HepG2 (cell line): ENCODE results near the gene LINC00632. TPM values are rescaled to one million over a fixed set of nuclear protein-coding genes. Genes with fewer than 3 reads are reported as not detected.

ENCODE experiments used
- ATAC-seq: fragments of 200-7000 bp; cut with Tn5 transposase; 3 replicates; pipeline ENCODE4 v1.9.1; 2020; ENCODE audit warnings: mild to moderate bottlenecking, moderate library complexity
- BruUV-seq: library from RNA; stranded (reverse); fragments of 400-500 nt; replicated peaks from 2 replicates; lab custom pipeline; 2021; lab: Mats Ljungman, UMichigan
- CTCF ChIA-PET: fragments of 300-600 bp; formaldehyde crosslinking; extraction: SDS; loops from one replicate; lab custom pipeline; 2021; ENCODE audit warnings: low total read pairs, inconsistent platforms, low intra/inter-chr PET ratio; lab: Yijun Ruan, JAX
- POLR2A ChIA-PET: fragments of 350-600 bp; sonication (Branson Sonifier 250); formaldehyde crosslinking; loops from one replicate; lab custom pipeline; 2020; ENCODE audit warnings: antibody characterized with exemption, inconsistent platforms; lab: Yijun Ruan, JAX
- DNase-seq: peaks from one replicate; pipeline ENCODE4 v3.0.0-alpha.2; 2015; ENCODE audit warnings: low spot score
- FAIRE-seq: peaks from 3 replicates; lab custom pipeline; 2011; peaks lifted over from hg19 to GRCh38; lab: Jason Lieb, UNC
- H2AFZ ChIP-seq: one replicate; pipeline ENCODE4 v1.6.1; 2011; ENCODE audit warnings: low read length, inconsistent platforms
- H3K27ac ChIP-seq: fragments of 300-600 bp; 3 replicates; pipeline ENCODE4 v1.8.0; 2011; ENCODE audit warnings: mixed run types, mild to moderate bottlenecking, mixed read lengths, low read length, inconsistent platforms; ENCODE audit not compliant: insufficient read depth; ENCODE audit errors: extremely low read length
- H3K27me3 ChIP-seq, 2 experiments: fragments of 200-600 bp in 1 of 2; 2 replicates in 1 of 2; 3 replicates in 1 of 2; pipeline versions ENCODE4 v1.6.0 to v1.8.0; 2011; ENCODE audit warnings: low read length in 2 of 2, mild to moderate bottlenecking in 2 of 2, moderate library complexity in 2 of 2, inconsistent platforms in 1 of 2; ENCODE audit not compliant: insufficient read depth in 2 of 2, control insufficient read depth in 1 of 2
- H3K36me3 ChIP-seq, 2 experiments: fragments of 200-600 bp in 1 of 2; replicated peaks in 1 of 2; 2 replicates in 1 of 2; 3 replicates in 1 of 2; pipeline versions ENCODE4 v1.5.1 to v1.8.0; 2011; ENCODE audit warnings: low read length in 2 of 2, inconsistent platforms in 1 of 2; ENCODE audit not compliant: insufficient read depth in 2 of 2, control insufficient read depth in 1 of 2
- H3K4me1 ChIP-seq: 2 replicates; pipeline ENCODE4 v1.5.1; 2012; ENCODE audit warnings: low read length, inconsistent platforms; ENCODE audit not compliant: insufficient read depth
- H3K4me2 ChIP-seq: 2 replicates; pipeline ENCODE4 v1.6.0; 2011; ENCODE audit warnings: low read depth, low read length, inconsistent platforms
- H3K4me3 ChIP-seq, 3 experiments: fragments of 200-600 bp in 1 of 3; sonication (generic), shearing (Covaris generic) in 1 of 3; replicated peaks in 1 of 3; 2 replicates each; pipeline ENCODE4 v1.5.1; 2011 to 2016; ENCODE audit warnings: low read length in 3 of 3, inconsistent platforms in 2 of 3, low read depth in 2 of 3, mild to moderate bottlenecking in 2 of 3, control low read depth in 1 of 3, mixed read lengths in 1 of 3; ENCODE audit not compliant: insufficient read depth in 1 of 3
- H3K79me2 ChIP-seq: one replicate; pipeline ENCODE4 v1.6.1; 2011; ENCODE audit warnings: low read length, inconsistent platforms; ENCODE audit not compliant: insufficient read depth
- H3K9ac ChIP-seq: 2 replicates; pipeline ENCODE4 v1.6.0; 2011; ENCODE audit warnings: mild to moderate bottlenecking, low read depth, low read length, inconsistent platforms; ENCODE audit not compliant: insufficient read depth
- H3K9me3 ChIP-seq: 2 replicates; pipeline ENCODE4 v1.5.1; 2012; ENCODE audit warnings: mild to moderate bottlenecking, low read length
- H4K20me1 ChIP-seq: 2 replicates; pipeline ENCODE4 v1.6.0; 2011; ENCODE audit warnings: inconsistent platforms, mild to moderate bottlenecking, low read length, moderate library complexity; ENCODE audit not compliant: insufficient read depth
- GPN1 ChIP-seq: sonication (generic); formaldehyde crosslinking; IDR thresholded peaks from 2 replicates; pipeline ENCODE4 v1.5.1; 2020; ENCODE audit warnings: missing genetic modification reagents, borderline replicate concordance
- KAT2B ChIP-seq: fragments of 150-350 bp; IDR thresholded peaks from 2 replicates; pipeline ENCODE4 v1.6.1; 2014; ENCODE audit warnings: low read depth, low read length, borderline replicate concordance
- KLF13 ChIP-seq: sonication (generic); formaldehyde crosslinking; IDR thresholded peaks from 2 replicates; pipeline ENCODE4 v1.4.0; 2020; ENCODE audit warnings: mild to moderate bottlenecking, missing genetic modification reagents
- MYPOP ChIP-seq: sonication (generic); formaldehyde crosslinking; IDR thresholded peaks from 2 replicates; pipeline ENCODE4 v1.8.1; 2023; ENCODE audit warnings: mild to moderate bottlenecking, moderate library complexity, missing genetic modification reagents
- NR2F1 ChIP-seq, 2 experiments: fragments of 450-650 bp in 1 of 2; formaldehyde crosslinking in 1 of 2; IDR thresholded peaks; 2 replicates each; pipeline versions ENCODE4 v1.5.0 to v1.6.1; 2016 to 2020; ENCODE audit warnings: mild to moderate bottlenecking in 1 of 2, missing compliant biosample characterization in 1 of 2, missing genetic modification reagents in 1 of 2, moderate library complexity in 1 of 2
- ZNF878 ChIP-seq: sonication (generic); formaldehyde crosslinking; IDR thresholded peaks from 2 replicates; pipeline ENCODE4 v1.8.1; 2023; ENCODE audit warnings: mild to moderate bottlenecking, missing genetic modification reagents, moderate library complexity
- ZSCAN20 ChIP-seq: sonication (generic); formaldehyde crosslinking; IDR thresholded peaks from 2 replicates; pipeline ENCODE4 v1.4.0; 2020; ENCODE audit warnings: missing genetic modification reagents, mild to moderate bottlenecking, borderline replicate concordance
- WGBS: methylation state at CpG from one replicate; pipeline ENCODE4 v1.1.6; 2017; ENCODE audit warnings: low lambda C conversion rate; 5-methylcytosine and 5-hydroxymethylcytosine counted together
- in situ Hi-C: cut with HindIII; loops from 2 replicates; pipeline ENCODE4 v1.10.0; 2017; ENCODE audit warnings: low pct_unique_long_range_greater_than_20kb; ENCODE audit not compliant: extremely low pct_ligation_motif_present
- intact Hi-C: fragments of 100-400 bp; cut with micrococcal nuclease; formaldehyde crosslinking; loops from one replicate; pipeline ENCODE4 v1.10.0; 2022; ENCODE audit not compliant: unreplicated experiment
- polyA plus RNA-seq, 8 experiments: library from polyadenylated mRNA; depleted of rRNA in 3 of 8; stranded (reverse) in 7 of 8; unstranded in 1 of 8; fragments of >200 nt; fragmentation: Illumina TruSeq in 4 of 8; extraction: Trizol in 4 of 8; gene quantifications; 2 replicates each; pipeline versions ENCODE4 v1.2.1 to v1.2.3, GENCODE V29; 2011 to 2016; ENCODE audit warnings: low read depth in 4 of 8, missing spikeins in 1 of 8, mixed read lengths in 1 of 8; ENCODE audit not compliant: insufficient read depth in 1 of 8
- total RNA-seq, 5 experiments: library from RNA; depleted of rRNA; stranded (reverse); fragments of >200 nt; fragmentation: Illumina TruSeq; extraction: Trizol; gene quantifications; 2 replicates each; pipeline ENCODE4 v1.2.3, GENCODE V29; 2016; ENCODE audit warnings: low read depth in 1 of 5

LINC00632 gene
- total and polyA plus RNA-seq, 2 of the 13 experiments (the other 11 are each of a cell fraction or from before 2014, with no cell fraction given) = 0.13 TPM; not detected in 1

GRCh38 chrX:140822184-140822583 is 112.6 kb downstream of the LINC00632 start (continued):
- TF ChIP-seq MYPOP = no peak

DNA sequence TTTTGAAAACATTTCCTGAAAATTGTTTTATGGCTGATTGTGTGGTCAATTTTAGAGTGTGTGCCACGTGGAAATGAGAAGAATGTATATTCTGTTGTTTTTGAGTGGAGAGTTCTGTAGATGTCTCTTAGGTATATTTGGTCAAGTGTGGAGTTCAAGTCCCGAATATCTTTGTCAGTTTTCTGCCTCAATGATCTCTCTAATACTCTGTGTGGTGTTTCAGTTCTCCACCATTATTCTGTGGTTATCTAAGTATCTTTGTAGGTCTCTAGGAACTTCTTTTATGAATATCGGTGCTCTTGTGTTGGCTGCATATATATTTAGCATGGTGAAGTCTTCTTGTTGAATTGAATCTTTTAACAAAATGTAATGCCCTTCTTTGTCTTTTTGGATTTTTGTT is 113.3 kb downstream of the LINC00632 start:
- no peak overlapping the region for H3K9ac ChIP-seq
- no peak overlapping the region for H2AFZ ChIP-seq
- POLR2A ChIA-PET = no interaction called here
- H3K79me2 ChIP-seq = no peaks in the 10 kb centered on the region
- H3K27ac ChIP-seq = no peak overlapping the region
- no peaks in the 10 kb centered on the region for H4K20me1 ChIP-seq
- H3K4me1 ChIP-seq = no peaks in the 10 kb centered on the region
- ATAC-seq (no peak), FAIRE-seq (no peak), DNase-seq (no peak)
- 0% methylated on average over 3 of the region's 3 CpGs for WGBS
- no peaks in the 10 kb centered on the region for H3K9me3 ChIP-seq
- H3K4me3 ChIP-seq = no peak overlapping the region
- no peak for TF ChIP-seq KLF13 (CRISPR knock-in tag)
- TF ChIP-seq NR2F1 (CRISPR knock-in tag; IDR thresholded peaks at IDR 0.05) = no peak
- no peak for TF ChIP-seq ZSCAN20
- TF ChIP-seq ZNF878 (CRISPR knock-in tag) = no peak
- TF ChIP-seq KAT2B = no peak
- no peak for TF ChIP-seq GPN1 (CRISPR knock-in tag)
- CTCF ChIA-PET = no interaction called here
- no peaks in the 10 kb centered on the region for H3K27me3 ChIP-seq
- H3K4me2 ChIP-seq = no peak overlapping the region
- no peaks in the 10 kb centered on the region for H3K36me3 ChIP-seq
- no TSS peak for BruUV-seq
- intact Hi-C loops = no loop called here
- in situ Hi-C loops = no loop called here
